Erythroblast (primary cell): ENCODE measurements around the gene PLA2G12B.

Source experiments
- GATA1 ChIP-seq: IDR thresholded peaks from 2 replicates; pipeline ENCODE4 v1.6.1; 2011; ENCODE audit warnings: low read depth, mild to moderate bottlenecking, control low read depth, low read length, moderate library complexity
- POLR2A ChIP-seq: IDR thresholded peaks from 2 replicates; pipeline ENCODE4 v1.6.1; 2011; ENCODE audit warnings: mild to moderate bottlenecking, low read length

DNA sequence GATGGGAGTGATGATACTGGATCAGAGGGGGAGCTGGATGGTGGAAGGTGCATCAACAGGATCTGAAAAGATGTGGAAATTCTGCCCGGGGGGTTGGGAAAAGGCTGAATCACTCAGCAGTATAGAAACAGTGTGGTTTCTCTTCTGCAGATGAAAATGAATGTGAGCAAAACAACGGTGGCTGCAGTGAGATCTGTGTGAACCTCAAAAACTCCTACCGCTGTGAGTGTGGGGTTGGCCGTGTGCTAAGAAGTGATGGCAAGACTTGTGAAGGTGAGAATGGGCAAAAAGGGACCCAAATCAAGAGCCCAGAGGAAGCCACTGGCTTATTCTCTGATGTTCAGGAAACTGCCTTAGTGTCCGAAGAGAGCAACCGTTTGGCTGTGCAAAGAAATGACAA, 48.2 kb downstream of the PLA2G12B start:
- TF ChIP-seq POLR2A (no peak), GATA1 (no peak)
